ENCODE results near the gene ZXDC. TPM values are rescaled to one million over a fixed set of nuclear protein-coding genes. Genes with fewer than 3 reads are reported as not detected.
A peak's percentile ranks its signal among the peaks of the same experiment; 100 is the strongest.

The ZXDC gene
- total RNA-seq, 1 donor from 2014 or later = 74.4 TPM

GRCh38 chr3:126473292-126474168, 2.2 kb downstream of the ZXDC start:
- intact Hi-C loops (cut with DNase I) = loop anchor here (2.0 to 10.0 kb wide), 2 partner anchors 117 to 531 kb away; partner anchors contain the start of gene KLF15
- peak overlapping the region; percentile 27 to 99 for H3K27ac ChIP-seq
- no peak for DNase-seq (ENCODE audit: low spot score in 2 of 2)
- no peaks in the 10 kb centered on the region for H3K9me3 ChIP-seq
- peak overlapping the region; percentile 63 to 71 for H3K4me3 ChIP-seq
- TF ChIP-seq CTCF (IDR thresholded peaks at IDR 0.05) = no peak
- peaks cover 27 to 35% of the 10 kb centered on the region in 2 donors for H3K4me1 ChIP-seq
- no peaks in the 10 kb centered on the region for H3K27me3 ChIP-seq
- peaks cover 29 to 34% of the 10 kb centered on the region in 2 donors for H3K36me3 ChIP-seq

GRCh38 chr3:126472277-126473006, 3.2 kb downstream of the ZXDC start:
- TF ChIP-seq CTCF (IDR thresholded peaks at IDR 0.05) = no peak
- peak overlapping the region; percentile 27 to 99 for H3K27ac ChIP-seq
- H3K4me3 ChIP-seq = peak overlapping the region; percentile 31 to 71
- no peaks in the 10 kb centered on the region for H3K27me3 ChIP-seq
- intact Hi-C loops (cut with DNase I) = loop anchor here (10.0 kb wide), 1 partner anchor 532 kb away; no protein-coding TSS in a partner anchor
- H3K9me3 ChIP-seq = no peaks in the 10 kb centered on the region
- H3K36me3 ChIP-seq = peaks cover 40 to 45% of the 10 kb centered on the region in 2 donors
- peaks cover 27 to 35% of the 10 kb centered on the region in 2 donors for H3K4me1 ChIP-seq
- peak; percentile 72 to 95 for DNase-seq (ENCODE audit: low spot score in 2 of 2)

GRCh38 chr3:126469479-126469878, 6.2 kb downstream of the ZXDC start:
- no peaks in the 10 kb centered on the region for H3K27me3 ChIP-seq
- no peak overlapping the region for H3K27ac ChIP-seq
- intact Hi-C loops (cut with DNase I) = no loop called here
- H3K9me3 ChIP-seq = no peaks in the 10 kb centered on the region
- TF ChIP-seq CTCF (IDR thresholded peaks at IDR 0.05) = no peak
- peaks cover 69 to 72% of the 10 kb centered on the region in 2 donors for H3K36me3 ChIP-seq
- no peak overlapping the region for H3K4me3 ChIP-seq
- DNase-seq (ENCODE audit: low spot score in 2 of 2) = no peak
- H3K4me1 ChIP-seq = peaks cover 23 to 28% of the 10 kb centered on the region in 2 donors

- Histone ChIP-seq H3K27me3 (no peaks in the 10 kb centered on the region), H3K27ac (no peak overlapping the region), H3K4me1 (peaks cover 12 to 15% of the 10 kb centered on the region in 2 donors), H3K4me3 (no peak overlapping the region), H3K9me3 (no peaks in the 10 kb centered on the region), H3K36me3 (peaks cover 76 to 81% of the 10 kb centered on the region in 2 donors)
- no peak for TF ChIP-seq CTCF (IDR thresholded peaks at IDR 0.05)
- intact Hi-C loops (cut with DNase I) = no loop called here
- DNase-seq (ENCODE audit: low spot score in 2 of 2) = no peak
Measured at GRCh38 chr3:126468028-126468891, 7.4 kb downstream of the ZXDC start.

- Histone ChIP-seq H3K4me3 (no peak overlapping the region), H3K9me3 (no peaks in the 10 kb centered on the region), H3K36me3 (peaks cover 80 to 88% of the 10 kb centered on the region in 2 donors), H3K27ac (no peak overlapping the region), H3K4me1 (peaks cover 7 to 9% of the 10 kb centered on the region in 2 donors), H3K27me3 (no peaks in the 10 kb centered on the region)
- intact Hi-C loops (cut with DNase I) = no loop called here
- no peak for TF ChIP-seq CTCF (IDR thresholded peaks at IDR 0.05)
- no peak for DNase-seq (ENCODE audit: low spot score in 2 of 2)
Measured at GRCh38 chr3:126467611-126467955, 8.1 kb downstream of the ZXDC start.

Data from ascending aorta (tissue), 2 donors.